K562 (cell line): Measurements from ENCODE around the gene ELF1. TPM values are rescaled to one million over a fixed set of nuclear protein-coding genes. Genes with fewer than 3 reads are reported as not detected.

Experiments
- BMI1 ChIP-seq: fragments of 150-350 bp; IDR thresholded peaks from 2 replicates; pipeline ENCODE4 v1.6.1; 2014; ENCODE audit warnings: low read length
- CHD7 ChIP-seq: fragments of 200-600 bp; sonication (generic); IDR thresholded peaks from one replicate; pipeline ENCODE4 v1.6.1; 2012; ENCODE audit warnings: mild to moderate bottlenecking, low read depth, low read length, inconsistent platforms
- CLOCK ChIP-seq: fragments of 250-450 bp; sonication (Bioruptor Pico); IDR thresholded peaks from 2 replicates; pipeline ENCODE4 v1.4.0; 2020; ENCODE audit warnings: mild to moderate bottlenecking, moderate library complexity, borderline replicate concordance
- HOXB6 ChIP-seq: fragments of 250-450 bp; sonication (Bioruptor Pico); IDR thresholded peaks from 2 replicates; pipeline ENCODE4 v1.5.1; 2022; ENCODE audit warnings: mild to moderate bottlenecking, borderline replicate concordance
- KLF1 ChIP-seq: fragments of 450-650 bp; IDR thresholded peaks from 2 replicates; pipeline ENCODE4 v1.6.1; 2016; ENCODE audit warnings: missing genetic modification characterization, missing compliant biosample characterization
- RAD21 ChIP-seq, 2 experiments: fragments of 250-450 bp in 1 of 2; fragments of 450-650 bp in 1 of 2; sonication (Bioruptor Pico) in 1 of 2; formaldehyde crosslinking in 1 of 2; IDR thresholded peaks in 1 of 2; conservative IDR thresholded peaks in 1 of 2; 2 replicates each; pipeline versions ENCODE4 v1.4.0 to v1.8.0; 2020 to 2022; ENCODE audit warnings: mild to moderate bottlenecking in 2 of 2, moderate library complexity in 1 of 2
- RCOR1 ChIP-seq, 2 experiments: IDR thresholded peaks; 2 replicates each; pipeline ENCODE4 v1.6.1; 2012; ENCODE audit warnings: low read depth in 2 of 2, low read length in 2 of 2, borderline replicate concordance in 1 of 2, improper control_type of control experiment in 1 of 2
- SETDB1 ChIP-seq: IDR thresholded peaks from one replicate; pipeline ENCODE4 v1.6.1; 2012; ENCODE audit warnings: low read length, control low read depth, inconsistent platforms
- SIN3B ChIP-seq: fragments of 450-650 bp; IDR thresholded peaks from 2 replicates; pipeline ENCODE4 v1.6.1; 2017; ENCODE audit warnings: low read depth, mild to moderate bottlenecking, moderate library complexity
- SMARCC2 ChIP-seq: fragments of 450-650 bp; IDR thresholded peaks from 2 replicates; pipeline ENCODE4 v1.6.1; 2017; ENCODE audit warnings: antibody characterized with exemption, moderate library complexity, mild to moderate bottlenecking, low read depth
- polyA plus RNA-seq, 8 experiments: library from polyadenylated mRNA; depleted of rRNA in 4 of 8; stranded (reverse) in 5 of 8; unstranded in 3 of 8; fragments of >200 nt; fragmentation: Nextera tagmentation in 2 of 8; fragmentation: Illumina TruSeq in 1 of 8; extraction: Ambion mirVana in 2 of 8; extraction: Trizol in 1 of 8; gene quantifications; 2 replicates each; pipeline versions ENCODE4 v1.2.1 to v1.2.3, GENCODE V29; 2011 to 2014; ENCODE audit warnings: inconsistent platforms in 1 of 8, missing spikeins in 1 of 8
- total RNA-seq, 7 experiments: library from RNA; depleted of rRNA in 6 of 7; stranded (reverse); fragments of >200 nt in 6 of 7; fragmentation: Illumina TruSeq in 2 of 7; extraction: Trizol in 2 of 7; gene quantifications; 2 replicates each; pipeline versions ENCODE4 v1.2.1 to v1.2.3, GENCODE V29; 2011 to 2021; ENCODE audit warnings: low replicate concordance in 1 of 7
- TF ChIP-seq, protein P1 (sequence below): sonication (generic); formaldehyde crosslinking; IDR thresholded peaks from 2 replicates; pipeline ENCODE4 v1.8.0; 2022; ENCODE audit warnings: mild to moderate bottlenecking, low read depth, missing genetic modification reagents

Gene ELF1
- total and polyA plus RNA-seq, 9 of the 15 experiments (the other 6 are each of a cell fraction or from before 2014, with no cell fraction given): 24.7 to 54.4 (median 33.4) TPM

DNA sequence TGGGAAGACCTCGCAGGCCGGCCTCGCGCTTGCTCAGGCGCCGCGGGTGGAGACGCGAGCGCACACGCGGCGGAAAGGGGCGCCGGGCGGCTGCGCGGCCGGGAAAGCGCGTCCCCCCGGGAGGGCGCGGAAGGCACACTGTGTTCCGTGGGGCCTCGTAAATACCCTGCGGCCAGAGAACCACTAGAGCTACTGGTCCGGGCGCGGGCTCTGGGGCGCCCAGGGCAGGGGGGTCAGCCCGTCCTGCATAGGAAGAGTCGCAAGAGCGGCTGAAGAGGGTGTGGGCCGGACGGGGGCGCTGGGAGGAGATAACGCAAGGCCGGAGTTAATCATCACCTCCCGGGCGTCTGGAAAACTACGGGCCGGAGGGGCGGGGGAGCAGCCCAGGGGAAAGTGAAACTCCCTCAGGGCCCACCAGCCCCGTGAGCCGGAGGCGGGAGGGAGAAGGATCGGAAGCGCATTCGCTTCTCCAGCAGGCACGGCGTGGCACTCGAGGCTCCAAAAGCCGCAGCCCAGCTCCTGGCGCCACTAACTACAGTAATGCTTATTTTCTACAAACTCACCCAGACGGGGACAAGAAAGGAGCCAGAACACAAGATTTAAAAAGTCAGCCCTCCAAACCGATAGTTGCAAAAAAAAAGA, 41.1 kb upstream of the ELF1 start (continued):
- TF ChIP-seq RAD21 (CRISPR knock-in tag; conservative IDR thresholded peaks at IDR 0.05 in 1 of 2, IDR thresholded peaks at IDR 0.05 in 1 of 2) (no peak), SETDB1 (no peak), CLOCK (CRISPR knock-in tag) (no peak), SIN3B (no peak), SMARCC2 (peak; percentile 60), RCOR1 (IDR thresholded peaks at IDR 0.05; ENCODE audit: borderline replicate concordance in 1 of 2, low read depth in 2 of 2, low read length in 2 of 2) (peak in 1 of 2 experiments; percentile 49; a peak in 1 of 4 replicates), HOXB6 (CRISPR knock-in tag) (no peak), BMI1 (no peak), CHD7 (no peak), KLF1 (tag) (no peak)
- TF ChIP-seq, protein P1, sequence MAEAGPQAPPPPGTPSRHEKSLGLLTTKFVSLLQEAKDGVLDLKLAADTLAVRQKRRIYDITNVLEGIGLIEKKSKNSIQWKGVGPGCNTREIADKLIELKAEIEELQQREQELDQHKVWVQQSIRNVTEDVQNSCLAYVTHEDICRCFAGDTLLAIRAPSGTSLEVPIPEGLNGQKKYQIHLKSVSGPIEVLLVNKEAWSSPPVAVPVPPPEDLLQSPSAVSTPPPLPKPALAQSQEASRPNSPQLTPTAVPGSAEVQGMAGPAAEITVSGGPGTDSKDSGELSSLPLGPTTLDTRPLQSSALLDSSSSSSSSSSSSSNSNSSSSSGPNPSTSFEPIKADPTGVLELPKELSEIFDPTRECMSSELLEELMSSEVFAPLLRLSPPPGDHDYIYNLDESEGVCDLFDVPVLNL (CRISPR knock-in tag): no peak
